ENCODE measurements around the gene FAT1. TPM values are rescaled to one million over a fixed set of nuclear protein-coding genes. Genes with fewer than 3 reads are reported as not detected.

The FAT1 gene
- polyA plus RNA-seq, 1 donor, result 290 TPM

GRCh38 chr4:186658657-186659056 is 65.0 kb downstream of the FAT1 start:
- no peak for DNase-seq

- no peak for DNase-seq
Observed at GRCh38 chr4:186657764-186658163, 65.9 kb downstream of the FAT1 start.

- no peak for DNase-seq
Observed at GRCh38 chr4:186653969-186654368, 69.7 kb downstream of the FAT1 start.

GRCh38 chr4:186651624-186652023 is 72.0 kb downstream of the FAT1 start:
- no peak for DNase-seq

GRCh38 chr4:186651181-186651603 is 72.5 kb downstream of the FAT1 start:
- DNase-seq, result no peak

- no peak for DNase-seq
Observed at GRCh38 chr4:186650401-186651180, 73.1 kb downstream of the FAT1 start.

- no peak for DNase-seq
Observed at GRCh38 chr4:186647821-186648220, 75.8 kb downstream of the FAT1 start.

GRCh38 chr4:186644737-186645261 is 78.9 kb downstream of the FAT1 start:
- no peak for DNase-seq

- DNase-seq, result no peak
Observed at GRCh38 chr4:186644311-186644638, 79.4 kb downstream of the FAT1 start.

GRCh38 chr4:186643501-186644310 is 80.0 kb downstream of the FAT1 start:
- DNase-seq, result no peak

GRCh38 chr4:186642998-186643397 is 80.7 kb downstream of the FAT1 start:
- DNase-seq, result no peak

- no peak for DNase-seq
Observed at GRCh38 chr4:186642530-186642929, 81.1 kb downstream of the FAT1 start.

GRCh38 chr4:186634591-186635128 is 89.0 kb downstream of the FAT1 start:
- no peak for DNase-seq

GRCh38 chr4:186633844-186634243 is 89.8 kb downstream of the FAT1 start:
- DNase-seq, result no peak

- DNase-seq, result no peak
Observed at GRCh38 chr4:186630128-186630527, 93.5 kb downstream of the FAT1 start.

- no peak for DNase-seq
Observed at GRCh38 chr4:186628058-186628711, 95.5 kb downstream of the FAT1 start.

- no peak for DNase-seq
Observed at GRCh38 chr4:186627226-186627865, 96.3 kb downstream of the FAT1 start.

- no peak for DNase-seq
Observed at GRCh38 chr4:186624951-186625350, 98.7 kb downstream of the FAT1 start.

GRCh38 chr4:186623546-186623945 is 100.1 kb downstream of the FAT1 start:
- DNase-seq, result no peak

GRCh38 chr4:186622788-186623464 is 100.7 kb downstream of the FAT1 start:
- DNase-seq, result no peak

GRCh38 chr4:186621959-186622553 is 101.6 kb downstream of the FAT1 start:
- no peak for DNase-seq
